ENCODE results near the gene PHF19.

Gene PHF19

GRCh38 chr9:120876842-120877240 lies at the start of gene PHF19:
Gene PHF19 (minus strand): TSS chr9:120877188. CDS start chr9:120874741, 2,447 bp downstream.
- DNase-seq = no peak

GRCh38 chr9:120926397-120926928 lies 49.5 kb upstream of the PHF19 start, which contains the start of gene TRAF1:
Gene TRAF1 (minus strand): TSS chr9:120926796. CDS start chr9:120926075, 721 bp downstream.
- DNase-seq = peak; percentile 61

GRCh38 chr9:120925535-120926396 lies 48.8 kb upstream of the PHF19 start:
- DNase-seq = peak; percentile 89

DNA sequence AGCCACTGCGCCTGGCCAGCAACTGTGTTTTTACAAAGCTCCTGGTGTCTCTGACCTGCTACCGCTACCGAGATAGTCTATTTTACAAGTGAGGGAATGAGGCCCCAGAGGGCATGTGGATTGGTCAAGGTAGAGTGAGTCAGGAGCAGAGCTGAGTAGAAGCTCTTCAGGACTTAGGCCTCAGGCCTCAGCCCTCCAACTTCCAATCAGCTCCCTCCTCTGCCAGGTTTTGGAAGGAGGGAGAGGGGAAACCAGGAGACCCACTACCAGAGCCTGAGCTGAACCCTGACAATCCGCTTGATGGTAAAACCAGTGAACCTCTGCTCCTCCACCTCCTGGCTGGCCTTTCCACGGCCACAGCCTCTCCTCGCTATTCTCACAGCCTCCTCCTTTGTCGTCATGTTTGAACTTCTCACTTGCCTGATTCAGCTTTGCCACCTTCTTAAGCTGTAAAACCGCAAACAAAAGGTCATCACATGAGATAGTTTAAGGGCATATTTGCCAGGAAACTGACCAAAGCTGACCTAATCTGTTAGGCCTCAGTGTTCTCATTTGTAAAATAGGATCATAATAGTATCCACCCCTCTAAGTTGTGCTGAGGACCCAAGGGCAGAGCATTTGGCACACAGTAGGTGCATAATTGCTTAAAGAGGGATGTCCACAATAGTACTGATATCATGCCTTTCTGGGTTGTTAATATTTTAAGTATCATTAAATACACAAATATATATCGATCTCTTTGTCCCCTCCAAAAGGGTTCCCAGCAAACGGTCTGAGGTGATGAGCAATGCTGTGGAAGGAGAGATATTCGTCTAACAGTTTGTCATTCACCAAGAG lies 47.9 kb upstream of the PHF19 start:
- peak; percentile 65 for DNase-seq

DNA sequence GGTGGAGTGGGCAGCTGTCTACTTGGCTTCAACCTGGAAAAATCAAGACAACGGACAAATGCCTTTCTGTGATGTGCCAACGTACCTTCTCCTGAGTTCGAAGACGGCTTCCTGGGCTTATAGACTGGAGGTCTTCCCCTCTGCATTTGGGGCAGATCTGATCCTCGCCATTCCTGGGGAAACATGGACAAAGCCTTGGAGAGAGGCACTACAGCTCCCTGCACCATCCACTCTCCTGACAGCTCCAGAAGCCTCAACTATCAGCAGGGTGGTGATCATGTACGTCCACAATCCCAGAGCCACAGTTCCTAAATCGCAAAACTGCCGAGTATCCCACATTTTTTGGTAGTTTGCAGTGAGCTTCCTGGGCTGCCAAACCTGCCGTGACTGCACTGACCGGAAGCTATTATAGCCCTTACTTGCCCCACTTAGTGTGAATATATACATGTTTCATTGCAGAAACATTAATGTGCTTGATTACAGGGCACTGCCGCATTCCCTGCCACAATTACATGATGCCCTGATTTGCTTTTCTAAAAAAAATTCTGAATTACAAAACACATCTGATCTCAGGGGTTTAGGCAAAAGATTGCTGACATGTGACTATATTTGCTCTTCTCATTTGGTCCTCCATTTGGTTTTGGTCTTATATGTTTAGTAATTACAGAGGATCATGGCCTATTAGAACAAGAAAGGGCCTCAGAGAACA lies 46.8 kb upstream of the PHF19 start:
- DNase-seq = no peak

DNA sequence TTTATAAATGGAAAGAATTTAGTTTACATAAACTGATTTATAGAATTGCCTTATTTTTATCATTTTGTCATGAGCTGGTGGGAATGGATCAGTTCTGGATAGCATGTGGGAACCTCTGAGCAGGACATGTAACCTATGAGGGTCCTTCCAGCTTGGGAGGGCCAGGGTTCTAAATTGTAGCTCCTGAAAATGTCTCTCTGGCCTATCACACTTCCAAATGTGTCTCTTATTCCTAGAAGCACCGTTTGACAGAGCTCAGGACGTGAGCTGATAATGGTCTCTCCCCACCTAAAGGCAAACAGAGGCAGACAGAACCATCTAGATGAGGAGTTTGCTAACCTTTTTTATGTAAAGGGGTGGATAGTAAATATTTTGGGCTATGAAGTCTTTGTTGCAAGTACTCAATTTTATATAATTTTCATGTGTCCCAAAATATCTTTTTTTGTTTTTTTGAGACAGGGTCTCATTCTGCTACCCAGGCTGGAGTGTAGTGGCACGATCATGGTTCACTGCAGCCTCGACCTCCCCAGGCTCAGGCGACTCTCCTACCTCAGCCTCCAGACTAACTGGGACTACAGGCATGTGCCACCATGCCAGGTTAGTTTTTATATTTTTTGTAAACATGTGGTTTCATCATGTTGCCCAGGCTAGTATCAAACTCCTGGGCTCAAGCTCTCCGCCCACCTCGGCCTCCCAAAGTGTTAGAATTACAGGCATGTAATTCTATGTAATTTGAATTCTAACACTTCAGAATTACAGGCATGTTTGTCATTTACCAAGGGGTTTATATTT lies 45.6 kb upstream of the PHF19 start:
- no peak for DNase-seq

DNA sequence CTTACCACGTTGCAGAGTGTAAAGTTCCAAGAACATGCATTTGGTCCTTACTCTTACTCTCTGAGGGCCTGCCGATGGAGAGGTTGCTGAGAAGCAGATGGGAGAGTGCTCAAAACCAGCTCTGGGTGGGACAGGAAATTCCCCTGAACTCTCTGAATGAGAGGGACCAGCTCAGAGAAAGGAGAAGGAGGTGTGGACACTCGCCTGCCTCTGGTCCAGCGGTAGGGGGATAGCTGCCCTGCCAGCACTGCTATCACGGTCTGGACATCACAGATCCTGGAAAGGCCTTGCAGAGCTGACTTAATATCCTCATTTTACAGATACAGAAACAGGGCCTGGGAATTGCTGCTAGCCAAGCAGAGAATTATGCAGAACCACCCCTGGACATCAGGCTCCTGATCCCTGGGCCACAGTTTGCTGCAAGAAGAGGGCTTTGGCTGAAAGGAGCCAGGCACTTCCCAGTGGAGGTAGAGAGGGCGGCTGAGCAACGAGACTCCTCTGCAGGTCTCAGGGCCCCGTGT lies 44.7 kb upstream of the PHF19 start:
- no peak for DNase-seq

GRCh38 chr9:120920806-120921178 lies 43.8 kb upstream of the PHF19 start:
- no peak for DNase-seq

- DNase-seq = no peak
Observed at GRCh38 chr9:120919843-120920805, 43.1 kb upstream of the PHF19 start.

DNA sequence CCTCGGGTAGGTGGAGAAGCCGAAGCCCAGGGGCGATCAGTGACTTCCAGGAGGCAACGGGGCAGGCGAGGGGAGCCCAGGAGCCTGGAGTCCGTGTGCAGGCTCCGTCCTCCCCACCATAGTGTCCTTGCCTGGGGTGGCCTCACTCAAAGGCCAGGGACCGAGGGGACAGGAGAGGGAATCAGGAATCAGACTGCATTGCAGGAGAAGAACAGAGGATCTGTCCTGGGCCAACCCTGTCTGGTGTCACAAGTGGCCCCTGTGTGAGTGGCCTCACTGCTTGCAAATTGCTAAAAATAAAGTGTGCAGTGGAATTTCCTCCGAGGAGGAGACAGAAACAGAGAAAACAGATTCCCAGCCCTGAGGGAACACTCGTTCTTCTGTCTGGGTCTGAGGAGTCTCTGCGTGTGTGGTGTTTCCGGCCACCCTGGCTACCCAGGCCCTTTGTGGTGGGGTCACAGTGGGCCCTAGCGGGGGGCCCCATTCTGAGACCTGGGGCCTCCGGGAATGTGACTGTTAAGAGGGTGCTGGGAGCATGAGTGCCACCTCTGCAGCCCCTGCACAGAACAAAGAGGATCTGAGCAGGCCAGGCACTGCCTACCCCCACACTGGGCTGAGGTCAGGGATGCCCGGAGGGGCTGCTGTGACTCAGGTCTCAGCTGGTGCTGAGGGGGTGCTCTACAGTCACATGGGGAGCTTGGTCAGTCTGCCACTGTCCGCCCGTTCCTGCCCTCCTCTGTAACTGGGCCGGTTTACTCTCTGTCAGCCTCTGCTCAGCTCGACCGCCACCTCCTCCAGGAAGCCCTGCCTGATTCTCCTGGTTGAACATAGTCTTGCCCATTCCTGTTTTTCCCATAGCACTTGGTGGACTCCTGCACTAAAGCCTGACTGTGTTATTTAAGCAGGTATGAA lies 42.2 kb upstream of the PHF19 start:
- no peak for DNase-seq

GRCh38 chr9:120917929-120918762 lies 41.2 kb upstream of the PHF19 start:
- no peak for DNase-seq

- no peak for DNase-seq
Observed at GRCh38 chr9:120916991-120917880, 40.2 kb upstream of the PHF19 start.

GRCh38 chr9:120916588-120916987 lies 39.6 kb upstream of the PHF19 start:
- DNase-seq = no peak

DNA sequence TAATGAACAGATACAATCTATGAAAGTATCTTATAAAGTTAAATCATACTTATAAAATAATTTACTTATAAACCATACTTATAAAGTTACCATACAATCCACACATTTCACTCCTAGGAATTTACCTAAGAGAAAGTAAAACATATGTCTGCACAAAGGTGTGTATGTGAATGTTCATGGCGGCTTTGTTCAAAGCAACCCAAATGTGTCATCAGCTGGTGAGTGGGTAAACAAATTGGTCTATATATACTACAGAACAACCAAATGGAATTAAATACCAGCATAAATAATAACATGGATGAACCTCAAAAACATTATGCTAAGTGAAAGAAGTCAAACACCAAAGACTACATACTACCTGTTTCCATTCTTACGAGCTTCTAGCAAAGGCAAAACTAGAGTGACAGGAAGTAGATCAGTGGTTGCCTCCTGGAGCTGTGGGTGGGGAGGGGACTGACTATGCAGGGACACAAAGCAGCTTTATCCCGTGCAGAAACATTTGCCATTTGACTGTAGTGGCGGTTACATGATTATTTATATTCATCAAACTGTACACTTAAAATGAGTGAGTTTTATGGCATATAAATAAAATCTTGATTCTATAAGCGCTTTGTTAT lies 39.0 kb upstream of the PHF19 start:
- peak; percentile 71 for DNase-seq

GRCh38 chr9:120914953-120915352 lies 38.0 kb upstream of the PHF19 start:
- no peak for DNase-seq

- DNase-seq = no peak
Observed at GRCh38 chr9:120914396-120914795, 37.4 kb upstream of the PHF19 start.
